K562 (cell line): ENCODE results near the gene CUL9. TPM values are rescaled to one million over a fixed set of nuclear protein-coding genes. Genes with fewer than 3 reads are reported as not detected.
A peak's percentile ranks its signal among the peaks of the same experiment; 100 is the strongest.

ENCODE experiments used
- ADNP ChIP-seq: fragments of 200-800 bp; sonication (Bioruptor generic); IDR thresholded peaks from 2 replicates; pipeline ENCODE4 v1.6.1; 2016; ENCODE audit warnings: missing genetic modification characterization, missing compliant biosample characterization
- BCOR ChIP-seq: fragments of 450-650 bp; IDR thresholded peaks from 2 replicates; pipeline ENCODE4 v1.6.1; 2016
- CAMTA2 ChIP-seq: fragments of 250-450 bp; sonication (Bioruptor Pico); conservative IDR thresholded peaks from 2 replicates; pipeline ENCODE4 v1.5.1; 2022
- CBFA2T2 ChIP-seq: fragments of 450-650 bp; conservative IDR thresholded peaks from 2 replicates; pipeline ENCODE4 v1.6.1; 2017; ENCODE audit warnings: mild to moderate bottlenecking
- CEBPG ChIP-seq, 3 experiments: fragments of 200-800 bp in 1 of 3; sonication (Bioruptor generic) in 1 of 3; sonication (generic) in 1 of 3; formaldehyde crosslinking in 1 of 3; IDR thresholded peaks in 2 of 3; conservative IDR thresholded peaks in 1 of 3; 2 replicates each; pipeline versions ENCODE4 v1.6.1 to v1.8.0; 2016 to 2022; ENCODE audit warnings: missing compliant biosample characterization in 2 of 3, missing genetic modification characterization in 2 of 3, mild to moderate bottlenecking in 1 of 3, missing genetic modification reagents in 1 of 3
- CREM ChIP-seq: IDR thresholded peaks from 2 replicates; pipeline ENCODE4 v1.6.1; 2014; ENCODE audit warnings: antibody characterized with exemption, low read depth
- EGR1 ChIP-seq: fragments of 450-650 bp; conservative IDR thresholded peaks from 2 replicates; pipeline ENCODE4 v1.6.1; 2017; ENCODE audit warnings: mild to moderate bottlenecking
- GTF2E2 ChIP-seq: fragments of 200-800 bp; sonication (Bioruptor generic); IDR thresholded peaks from 2 replicates; pipeline ENCODE4 v1.6.1; 2016; ENCODE audit warnings: missing genetic modification characterization, missing compliant biosample characterization
- HDAC8 ChIP-seq: fragments of 450-650 bp; IDR thresholded peaks from 2 replicates; pipeline ENCODE4 v1.6.1; 2016; ENCODE audit warnings: mild to moderate bottlenecking, missing genetic modification characterization, moderate library complexity, missing compliant biosample characterization
- HIVEP1 ChIP-seq: fragments of 250-450 bp; sonication (Bioruptor Pico); IDR thresholded peaks from 2 replicates; pipeline ENCODE4 v1.4.0; 2020; ENCODE audit warnings: mild to moderate bottlenecking
- HNRNPH1 ChIP-seq: fragments of 200-400 bp; formaldehyde crosslinking; optimal IDR thresholded peaks from 2 replicates; pipeline ENCODE3; 2017; ENCODE audit warnings: low read depth, mild to moderate bottlenecking, low read length, moderate library complexity
- MLLT1 ChIP-seq, 2 experiments: fragments of 450-650 bp; IDR thresholded peaks; 2 replicates each; pipeline ENCODE4 v1.6.1; 2016
- POLR3G ChIP-seq: IDR thresholded peaks from 2 replicates; pipeline ENCODE4 v1.6.1; 2011; ENCODE audit not compliant: insufficient read length, insufficient replicate concordance; ENCODE audit errors: extremely low read depth
- ZBTB40 ChIP-seq, 2 experiments: fragments of 450-650 bp in 1 of 2; sonication (generic) in 1 of 2; formaldehyde crosslinking in 1 of 2; IDR thresholded peaks; 2 replicates each; pipeline versions ENCODE4 v1.7.1 to v1.9.0; 2016 to 2022; ENCODE audit warnings: inconsistent platforms in 1 of 2, mild to moderate bottlenecking in 1 of 2, missing genetic modification reagents in 1 of 2
- ZKSCAN8 ChIP-seq: fragments of 200-800 bp; sonication (Bioruptor generic); IDR thresholded peaks from 2 replicates; pipeline ENCODE4 v1.6.1; 2016; ENCODE audit warnings: missing genetic modification characterization, missing compliant biosample characterization
- ZNF316 ChIP-seq: fragments of 450-650 bp; IDR thresholded peaks from 2 replicates; pipeline ENCODE4 v1.6.1; 2016
- ZNF324 ChIP-seq: fragments of 250-450 bp; sonication (Bioruptor Pico); IDR thresholded peaks from 2 replicates; pipeline ENCODE4 v1.4.0; 2020; ENCODE audit warnings: mild to moderate bottlenecking
- ZNF79 ChIP-seq: fragments of 250-450 bp; sonication (Bioruptor Pico); IDR thresholded peaks from 2 replicates; pipeline ENCODE4 v1.4.0; 2020; ENCODE audit warnings: low read depth, mild to moderate bottlenecking, moderate library complexity
- polyA plus RNA-seq, 8 experiments: library from polyadenylated mRNA; depleted of rRNA in 4 of 8; stranded (reverse) in 5 of 8; unstranded in 3 of 8; fragments of >200 nt; fragmentation: Nextera tagmentation in 2 of 8; fragmentation: Illumina TruSeq in 1 of 8; extraction: Ambion mirVana in 2 of 8; extraction: Trizol in 1 of 8; gene quantifications; 2 replicates each; pipeline versions ENCODE4 v1.2.1 to v1.2.3, GENCODE V29; 2011 to 2014; ENCODE audit warnings: inconsistent platforms in 1 of 8, missing spikeins in 1 of 8
- total RNA-seq, 7 experiments: library from RNA; depleted of rRNA in 6 of 7; stranded (reverse); fragments of >200 nt in 6 of 7; fragmentation: Illumina TruSeq in 2 of 7; extraction: Trizol in 2 of 7; gene quantifications; 2 replicates each; pipeline versions ENCODE4 v1.2.1 to v1.2.3, GENCODE V29; 2011 to 2021; ENCODE audit warnings: low replicate concordance in 1 of 7

The CUL9 gene
- total and polyA plus RNA-seq, 9 of the 15 experiments (the other 6 are each of a cell fraction or from before 2014, with no cell fraction given) = 0.50 to 20.7 (median 6.6) TPM

GRCh38 chr6:43267619-43268354 lies 85.8 kb downstream of the CUL9 start (continued):
- no peak for TF ChIP-seq HDAC8 (tag)
- peak; percentile 71; the same call in 1 of the 2 replicates for TF ChIP-seq BCOR
- no peak for TF ChIP-seq POLR3G
- no peak for TF ChIP-seq ADNP (tag)
- no peak for TF ChIP-seq CAMTA2 (CRISPR knock-in tag)
- no peak for TF ChIP-seq ZKSCAN8 (CRISPR knock-in tag)
- TF ChIP-seq EGR1 = no peak
- TF ChIP-seq GTF2E2 = no peak
- TF ChIP-seq HIVEP1 (CRISPR knock-in tag) = no peak
- TF ChIP-seq CREM = peak; percentile 46; the same call in 1 of the 2 replicates
- TF ChIP-seq ZNF79 (CRISPR knock-in tag) = no peak
- no peak for TF ChIP-seq ZNF316
- no peak for TF ChIP-seq ZNF324
- TF ChIP-seq CBFA2T2 = peak; percentile 71
- TF ChIP-seq ZBTB40 (IDR thresholded peaks at IDR 0.05) = peak; percentile 16; the same call in 1 of the 2 replicates
- no peak for TF ChIP-seq ZBTB40 (CRISPR knock-in tag; IDR thresholded peaks at IDR 0.05)
- no peak for TF ChIP-seq HNRNPH1
- TF ChIP-seq MLLT1 (IDR thresholded peaks at IDR 0.05) = 0 out of 4 replicates have a peak, but pooled peaks of 1 of the 2 experiments have one; percentile 59
- TF ChIP-seq CEBPG (CRISPR knock-in tag; IDR thresholded peaks at IDR 0.05) = no peak
- no peak for TF ChIP-seq CEBPG (tag; conservative IDR thresholded peaks at IDR 0.05 in 1 of 2, IDR thresholded peaks at IDR 0.05 in 1 of 2)
